Sigmoid colon (tissue), 4 donors: Measurements from ENCODE around the gene ITGB2.

Experiments used
- CTCF ChIP-seq, 4 experiments: fragments of 450-650 bp in 3 of 4; fragments of 200-600 bp in 1 of 4; IDR thresholded peaks; one replicate each; pipeline ENCODE4 v1.5.1; 2016 to 2019; ENCODE audit warnings: antibody characterized with exemption in 4 of 4, mild to moderate bottlenecking in 3 of 4, moderate library complexity in 2 of 4
- POLR2AphosphoS5 ChIP-seq, 4 donors: sonication (generic); formaldehyde crosslinking; IDR thresholded peaks; one replicate each; pipeline ENCODE4 v1.6.1; 2017; ENCODE audit warnings: antibody characterized with exemption in 4 of 4

- peak in 1 of 4 experiments; percentile 25 for TF ChIP-seq CTCF (IDR thresholded peaks at IDR 0.05)
- no peak for TF ChIP-seq POLR2AphosphoS5 (IDR thresholded peaks at IDR 0.05)
These were observed 48.4 kb downstream of the ITGB2 start for GRCh38 chr21:44872323-44872648.
